Daoy (cell line): ENCODE data around the gene TMED4. TPM values are rescaled to one million over a fixed set of nuclear protein-coding genes. Genes with fewer than 3 reads are reported as not detected.
"Not testable (repeated sequence)": the region's sequence is repeated elsewhere in the genome, so short reads cannot be mapped to it uniquely, and the experiment has no call there.

Experiments
- DNase-seq: peaks from one replicate; pipeline ENCODE4 v3.0.0-alpha.2; 2015; ENCODE audit warnings: low read depth
- total RNA-seq: library from RNA; depleted of rRNA; stranded (reverse); fragments of >200 nt; shearing (Covaris generic); gene quantifications from 2 replicates; pipeline ENCODE4 v1.2.3, GENCODE V29; 2014

The TMED4 gene
- total RNA-seq, 1 experiment from 2014 or later, result 237 TPM

DNA sequence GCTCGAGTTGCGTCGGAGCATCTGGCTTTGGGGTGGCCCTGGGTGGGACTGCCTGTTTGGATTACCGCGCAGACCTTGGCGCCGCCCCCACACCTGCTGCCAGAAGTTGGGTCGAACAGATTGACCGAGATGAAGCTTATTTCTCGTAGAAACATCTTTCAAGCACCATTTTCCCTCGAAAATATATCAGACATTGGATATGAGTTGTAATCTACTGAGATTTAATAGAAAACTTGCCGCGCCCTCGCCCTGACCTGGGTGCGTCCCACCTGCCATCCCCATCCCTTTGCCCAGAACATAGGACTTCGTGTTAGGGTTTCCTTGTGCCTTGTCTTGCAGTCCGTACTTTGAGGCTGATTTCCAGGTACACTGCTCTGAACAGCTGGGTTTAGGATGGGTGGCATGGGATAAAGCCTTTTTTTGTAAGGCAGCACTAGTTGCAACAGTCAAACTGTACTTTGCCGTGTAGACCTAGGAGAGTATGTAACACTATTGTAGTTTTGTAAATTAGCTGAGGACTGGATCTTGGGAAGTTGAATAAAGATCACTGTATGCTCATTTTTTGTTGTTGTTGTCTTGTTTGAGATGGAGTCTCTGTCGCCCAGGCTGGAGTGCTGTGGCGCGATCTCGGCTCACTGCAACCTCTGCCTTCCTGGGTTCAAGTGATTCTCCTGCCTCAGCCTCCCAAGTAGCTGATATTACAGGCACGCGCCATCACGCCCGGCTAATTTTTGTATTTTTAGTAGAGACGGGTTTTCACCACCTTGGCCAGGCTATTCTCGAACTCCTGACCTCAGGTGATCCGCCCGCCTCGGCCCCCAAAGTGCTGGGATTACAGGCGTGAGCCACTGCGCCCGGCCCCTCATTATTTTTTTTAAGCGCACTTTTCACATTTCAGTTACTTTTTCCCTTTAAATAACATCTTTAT lies 25.4 kb upstream of the TMED4 start:
- DNase-seq, result no peak

- DNase-seq, result peak; percentile 100
Observed at GRCh38 chr7:44606341-44607140, 24.5 kb upstream of the TMED4 start, which contains the start of gene OGDH. TSS of gene OGDH (plus strand) at chr7:44606627. CDS start at chr7:44624344, 17,717 bp downstream.

DNA sequence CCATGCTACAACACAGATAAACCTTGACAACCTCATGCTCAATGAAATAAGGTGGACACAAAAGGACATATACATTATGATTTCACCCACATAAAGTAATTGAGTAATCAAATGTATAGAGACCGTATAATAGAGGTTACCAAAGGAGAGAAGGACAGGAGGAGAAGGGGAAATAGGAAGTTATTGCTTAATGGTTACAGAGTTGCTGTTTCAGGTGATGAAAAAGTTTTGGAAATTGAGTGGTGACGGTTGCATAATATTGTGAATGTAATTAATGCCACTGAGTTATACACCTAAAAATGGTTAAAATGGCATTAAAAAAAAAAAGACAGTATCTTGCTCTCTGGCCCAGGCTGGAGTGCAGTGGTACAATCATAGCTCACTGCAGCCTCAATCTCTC lies 22.9 kb upstream of the TMED4 start:
- DNase-seq, result no peak

DNA sequence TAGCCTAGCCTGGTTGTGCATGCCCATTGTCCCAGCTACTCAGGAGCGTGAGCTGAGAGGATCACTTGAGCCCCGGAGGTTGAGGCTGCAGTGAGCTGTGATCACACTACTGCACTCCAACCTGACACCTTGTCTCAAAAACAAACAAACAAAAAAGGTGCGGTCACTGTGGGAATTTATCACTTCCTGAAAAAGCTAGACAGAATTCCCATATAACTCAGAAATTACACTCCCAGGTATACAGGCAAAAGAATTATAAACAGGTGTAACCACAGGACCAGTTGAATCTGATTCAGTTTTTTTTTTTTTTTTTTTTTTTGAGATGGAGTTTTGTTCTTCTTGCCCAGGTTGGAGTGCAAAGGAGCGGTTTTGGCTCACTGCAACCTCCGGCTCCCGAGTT lies 21.2 kb upstream of the TMED4 start:
- no peak for DNase-seq

DNA sequence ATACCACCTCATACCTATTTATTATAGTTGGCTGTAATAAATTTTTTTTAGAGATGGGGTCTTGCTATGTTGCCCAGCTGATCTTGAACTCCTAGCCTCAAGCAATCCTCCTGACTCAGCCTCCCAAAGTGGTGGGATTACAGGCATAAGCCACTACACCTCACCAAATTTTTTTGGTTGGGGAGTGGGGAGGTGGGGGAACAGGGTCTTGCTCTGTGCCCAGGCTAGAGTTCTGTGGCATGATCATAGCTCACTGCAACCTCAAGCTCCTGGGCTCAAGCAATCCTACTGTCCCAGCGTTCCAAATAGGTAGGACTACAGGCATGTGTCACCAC lies 20.5 kb upstream of the TMED4 start:
- no peak for DNase-seq

GRCh38 chr7:44599222-44599621 lies 17.2 kb upstream of the TMED4 start:
- no peak for DNase-seq

GRCh38 chr7:44597181-44597580 lies 15.2 kb upstream of the TMED4 start:
- DNase-seq, result not testable (repeated sequence)

- DNase-seq, result no peak
Observed at GRCh38 chr7:44595934-44596635, 14.1 kb upstream of the TMED4 start.

GRCh38 chr7:44590910-44591309 lies 8.9 kb upstream of the TMED4 start:
- no peak for DNase-seq

DNA sequence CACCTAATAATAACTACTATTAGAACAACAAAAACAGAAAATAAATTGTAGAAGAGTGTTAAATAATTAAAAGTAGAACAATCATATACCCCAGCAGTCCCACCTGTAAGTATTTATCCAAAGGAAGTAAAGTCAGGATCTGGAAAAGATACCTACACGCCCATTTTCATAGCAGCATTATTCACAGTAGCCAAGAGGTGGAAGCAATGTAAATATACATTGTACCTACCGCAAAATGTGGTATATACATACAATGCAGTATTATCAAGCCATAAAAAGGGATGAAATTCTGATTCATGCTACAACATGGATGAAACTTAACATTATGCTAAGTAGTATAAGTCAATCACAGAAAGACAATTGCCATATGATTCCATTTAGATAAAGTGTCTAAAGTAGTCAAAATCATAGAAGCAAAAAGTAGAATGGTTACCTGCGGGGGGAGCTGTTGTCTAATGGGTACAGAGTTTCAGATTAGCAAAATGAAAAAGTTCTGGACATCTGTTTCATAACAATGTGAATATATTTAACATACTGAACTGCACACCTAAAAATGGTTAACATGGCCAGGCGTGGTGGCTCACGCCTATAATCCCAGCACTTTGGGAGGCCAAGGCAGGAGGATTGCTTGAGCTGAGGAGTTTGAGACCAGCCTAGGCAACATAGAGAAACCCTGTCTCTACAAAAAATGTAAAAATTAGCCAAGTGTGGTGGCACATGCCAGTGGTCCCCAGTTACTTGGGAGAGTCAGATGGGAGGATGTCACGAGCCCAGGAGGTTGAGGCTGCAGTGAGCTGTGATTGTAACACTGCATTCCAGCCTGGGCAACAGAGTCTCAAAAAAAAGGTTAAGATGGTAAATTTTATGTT lies 6.0 kb upstream of the TMED4 start:
- DNase-seq, result peak; percentile 69

GRCh38 chr7:44583146-44583865 lies 1.3 kb upstream of the TMED4 start:
- no peak for DNase-seq

DNA sequence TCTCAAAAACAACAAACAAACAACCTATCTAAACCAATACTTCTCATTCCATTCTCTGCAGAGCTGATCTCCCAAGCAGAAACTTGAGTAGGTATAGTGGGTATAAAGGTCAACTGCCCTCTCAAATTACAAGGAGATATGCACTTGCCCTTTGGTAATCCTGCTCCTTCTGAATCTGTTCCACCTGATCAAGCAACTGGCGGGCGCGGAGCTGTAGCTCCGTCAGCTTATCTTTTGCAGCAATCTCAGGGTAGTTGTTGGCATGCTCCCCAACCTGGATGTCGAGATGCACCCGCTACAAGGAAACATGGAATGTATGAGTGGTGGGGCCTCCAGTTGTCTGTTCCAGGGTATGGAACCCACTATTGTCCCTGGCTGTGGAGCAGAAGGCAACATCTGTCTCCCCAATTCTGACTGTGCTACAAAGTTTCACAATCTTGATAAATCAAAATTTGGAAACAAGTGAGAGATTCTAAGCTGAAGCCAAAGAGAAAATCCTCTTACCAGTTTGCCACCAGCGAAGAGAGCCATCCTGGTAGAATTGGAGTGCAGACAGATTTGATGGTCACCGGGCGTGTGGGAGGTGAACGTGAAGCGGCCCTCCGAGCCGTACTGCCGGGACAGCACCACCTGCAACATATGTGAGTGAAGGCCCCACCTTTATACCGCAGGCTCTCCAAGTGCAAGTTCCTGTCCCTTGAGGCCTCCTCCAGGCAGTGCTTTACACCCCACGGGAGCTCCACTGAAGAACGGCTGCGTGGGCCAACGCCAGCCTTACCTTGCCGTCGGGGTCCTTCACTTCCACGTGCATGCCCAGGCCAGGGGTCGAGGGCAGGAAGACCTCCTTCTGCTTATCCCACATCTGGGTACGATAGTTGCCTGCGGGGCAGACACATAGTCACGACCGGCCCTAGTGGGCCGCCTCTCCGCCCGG lies 819 bp downstream of the TMED4 start:
- no peak for DNase-seq

DNA sequence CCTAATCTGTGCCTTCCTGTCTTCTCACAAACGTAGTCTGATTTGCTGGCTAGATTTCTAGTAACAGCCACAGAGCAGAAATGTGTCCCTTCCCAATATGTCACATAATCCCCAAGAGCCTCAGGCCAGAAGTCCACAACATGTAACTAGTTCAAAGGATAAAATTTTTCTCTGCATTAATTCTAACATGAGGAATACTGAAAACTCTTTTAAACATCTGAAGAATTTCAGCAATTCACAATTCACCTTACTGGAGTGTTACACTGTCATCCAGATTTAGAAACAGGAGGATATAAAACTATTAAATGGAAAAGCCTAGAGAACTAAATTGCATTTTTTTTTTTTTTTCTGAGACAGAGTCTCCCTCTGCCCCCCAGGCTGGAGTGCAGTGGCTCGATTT lies 5.8 kb downstream of the TMED4 start:
- DNase-seq, result no peak

DNA sequence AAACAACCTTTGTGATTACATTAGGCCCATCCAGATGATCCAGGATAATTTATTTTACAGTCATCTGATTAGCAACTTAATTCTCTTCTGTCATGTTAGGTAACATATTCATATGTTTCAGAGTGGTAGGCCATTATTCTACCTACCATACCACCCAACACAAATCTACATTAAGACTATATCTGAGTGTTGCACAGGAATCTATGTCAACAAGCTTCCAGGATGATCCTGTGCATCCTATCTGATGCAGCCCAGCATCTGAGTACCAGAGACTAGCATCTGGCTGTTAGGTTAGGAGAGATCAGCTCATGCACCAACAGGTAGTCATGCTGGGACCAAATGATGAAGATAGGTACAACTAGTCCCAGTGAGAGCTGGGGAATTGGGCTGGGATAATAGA lies 7.0 kb downstream of the TMED4 start:
- DNase-seq, result no peak

GRCh38 chr7:44574287-44574872 lies 7.7 kb downstream of the TMED4 start:
- no peak for DNase-seq

DNA sequence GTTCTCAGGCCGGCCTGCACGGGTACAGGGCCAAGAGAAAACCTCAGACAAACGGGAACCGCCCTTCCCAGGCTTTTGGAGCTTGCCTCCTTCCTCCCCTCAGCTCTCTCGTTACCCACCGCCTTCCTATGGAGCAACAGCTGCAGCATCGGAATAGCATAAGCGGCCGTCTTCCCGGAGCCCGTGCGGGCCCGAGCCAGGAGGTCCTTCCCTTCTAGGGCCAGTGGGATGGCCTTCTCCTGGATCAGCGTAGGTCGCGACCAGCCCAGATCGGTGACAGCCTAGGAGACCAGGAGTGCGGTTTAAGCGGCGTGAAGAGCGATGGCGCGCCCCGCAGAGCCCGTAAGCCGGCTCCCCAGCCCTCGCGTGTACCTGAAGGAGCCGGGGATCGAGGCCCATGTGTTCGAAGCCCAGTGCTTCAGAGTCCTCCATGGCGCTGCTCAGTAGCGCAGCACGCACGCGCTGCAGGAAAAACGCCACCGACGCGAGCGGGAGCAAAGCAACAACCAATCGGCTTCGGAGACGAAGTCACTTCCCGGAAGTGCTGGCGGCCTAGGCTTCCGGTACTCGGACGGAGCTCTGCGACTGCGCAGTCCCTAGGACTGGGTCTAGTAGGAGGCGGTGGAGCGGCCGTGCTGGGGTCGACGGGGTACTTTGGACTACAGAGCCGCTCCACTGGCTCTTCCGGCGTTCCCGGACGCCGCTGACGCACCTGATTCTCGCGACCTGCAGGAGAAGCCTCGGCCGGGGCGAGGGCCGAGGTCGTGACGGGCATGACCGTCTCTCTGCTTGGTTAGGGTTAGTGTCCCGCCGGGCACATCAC lies 8.4 kb downstream of the TMED4 start, which contains the start of gene DDX56:
Gene DDX56, minus strand, starts transcription at position 445 of the 823 bp plus-strand sequence. Its CDS starts 13 bp downstream, at position 432.
- peak; percentile 100 for DNase-seq

DNA sequence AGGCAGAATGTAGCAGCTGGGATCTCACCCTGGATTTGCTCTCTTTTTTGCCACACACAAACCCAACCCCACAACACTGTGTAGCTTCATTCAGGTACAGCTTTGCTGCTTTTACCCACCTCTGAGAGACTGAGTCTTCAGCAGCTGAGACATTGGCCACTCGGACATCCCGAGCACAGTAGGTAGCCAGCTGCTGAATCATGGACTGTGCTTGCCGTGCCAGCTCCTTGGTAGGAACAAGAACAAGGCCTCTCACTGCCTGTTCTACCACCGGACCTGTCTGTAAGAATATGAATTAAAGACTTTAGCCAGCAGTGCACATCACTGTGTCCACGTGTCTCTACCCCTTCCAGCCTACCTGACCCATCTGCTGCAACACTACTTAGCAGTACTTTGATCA lies 9.3 kb downstream of the TMED4 start:
- DNase-seq, result no peak

GRCh38 chr7:44569959-44570358 lies 12.1 kb downstream of the TMED4 start:
- DNase-seq, result no peak
